Stimulated activated CD4-positive, alpha-beta T cell treated with anti-CD3 and anti-CD28 coated beads, Interleukin-4, amount 100 ng/mL, for 1 hour (primary cell): ENCODE results near the gene TTC39C.

ENCODE experiments used
- DNase-seq: peaks from one replicate; pipeline ENCODE4 v3.0.0-alpha.2; 2020

TTC39C gene

GRCh38 chr18:24014062-24014985 is at the start of gene TTC39C:
Gene TTC39C, plus strand, starts transcription at chr18:24014754. Its CDS starts 118 bp downstream, at chr18:24014872.
- DNase-seq, result peak; percentile 86

- no peak for DNase-seq
Observed at GRCh38 chr18:23966909-23967308, 47.6 kb upstream of the TTC39C start.

GRCh38 chr18:23967321-23968089 is 47.0 kb upstream of the TTC39C start:
- no peak for DNase-seq

- no peak for DNase-seq
Observed at GRCh38 chr18:23968638-23969604, 45.6 kb upstream of the TTC39C start.

GRCh38 chr18:23969664-23970063 is 44.9 kb upstream of the TTC39C start:
- no peak for DNase-seq

- peak; percentile 21 for DNase-seq
Observed at GRCh38 chr18:23970161-23971096, 44.1 kb upstream of the TTC39C start.

GRCh38 chr18:23971097-23971440 is 43.5 kb upstream of the TTC39C start:
- DNase-seq, result no peak

GRCh38 chr18:23971666-23972230 is 42.8 kb upstream of the TTC39C start:
- no peak for DNase-seq

- DNase-seq, result no peak
Observed at GRCh38 chr18:23972453-23972852, 42.1 kb upstream of the TTC39C start.

- DNase-seq, result no peak
Observed at GRCh38 chr18:23977103-23977502, 37.5 kb upstream of the TTC39C start.

GRCh38 chr18:23977719-23978483 is 36.7 kb upstream of the TTC39C start:
- no peak for DNase-seq

- DNase-seq, result no peak
Observed at GRCh38 chr18:23981369-23981980, 33.1 kb upstream of the TTC39C start.

- DNase-seq, result no peak
Observed at GRCh38 chr18:23982155-23983079, 32.1 kb upstream of the TTC39C start.

- no peak for DNase-seq
Observed at GRCh38 chr18:23983112-23983511, 31.4 kb upstream of the TTC39C start.

GRCh38 chr18:23986600-23987359 is 27.8 kb upstream of the TTC39C start:
- DNase-seq, result no peak

- no peak for DNase-seq
Observed at GRCh38 chr18:23990474-23991410, 23.8 kb upstream of the TTC39C start.
